ENCODE data around the gene MEF2B. TPM values are rescaled to one million over a fixed set of nuclear protein-coding genes. Genes with fewer than 3 reads are reported as not detected.
"Not testable (repeated sequence)": the region's sequence is repeated elsewhere in the genome, so short reads cannot be mapped to it uniquely, and the experiment has no call there.

MEF2B gene
- total RNA-seq, 1 donor from 2014 or later: not detected

GRCh38 chr19:19109601-19110000 is 60.5 kb downstream of the MEF2B start:
- DNase-seq (no peak), ATAC-seq (no peak)
- intact Hi-C loops (cut with micrococcal nuclease): loop anchor here (10.0 kb wide), 1 partner anchor 55 kb away; no protein-coding TSS in a partner anchor

- no peak for DNase-seq
- ATAC-seq: no peak
- intact Hi-C loops (cut with micrococcal nuclease): loop anchor here (10.0 kb wide), 1 partner anchor 53 kb away; no protein-coding TSS in a partner anchor
These were observed 62.4 kb downstream of the MEF2B start for GRCh38 chr19:19107654-19108053.

- not testable (repeated sequence) for ATAC-seq
- intact Hi-C loops (cut with micrococcal nuclease): loop anchor here (10.0 kb wide), 1 partner anchor 52 kb away; no protein-coding TSS in a partner anchor
These were observed 63.1 kb downstream of the MEF2B start for GRCh38 chr19:19106938-19107337.

DNA sequence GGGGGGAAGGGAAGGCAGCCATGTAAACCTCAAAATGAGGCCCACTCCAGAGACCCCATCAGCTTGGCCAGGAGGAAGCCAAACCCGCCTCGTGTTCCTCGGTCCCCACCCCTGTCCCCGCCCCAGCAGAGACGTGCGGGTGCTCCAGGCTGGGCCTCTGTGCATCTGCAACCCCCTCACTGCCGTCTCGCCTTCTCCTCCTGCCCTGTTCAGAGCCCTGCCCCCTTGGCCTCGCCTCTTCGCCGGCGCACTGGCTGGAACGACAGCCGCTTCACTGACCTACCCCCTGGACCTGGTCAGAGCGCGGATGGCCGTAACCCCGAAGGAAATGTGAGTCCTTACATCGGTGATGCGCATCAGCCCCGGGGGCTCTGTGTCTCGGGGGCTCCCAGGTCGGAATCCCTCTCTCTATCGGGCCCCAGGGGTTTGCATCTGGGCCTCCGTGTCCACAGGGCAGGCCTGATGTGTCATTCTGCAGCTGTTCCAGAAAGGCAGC is 64.0 kb downstream of the MEF2B start:
- intact Hi-C loops (cut with micrococcal nuclease): loop anchor here (10.0 kb wide), 1 partner anchor 51 kb away; no protein-coding TSS in a partner anchor
- DNase-seq (peak; percentile 54), ATAC-seq (peak; percentile 54)

More at GRCh38 chr19:19106938-19107337, 63.1 kb downstream of the MEF2B start:
- DNase-seq: not testable (repeated sequence)

DNA sequence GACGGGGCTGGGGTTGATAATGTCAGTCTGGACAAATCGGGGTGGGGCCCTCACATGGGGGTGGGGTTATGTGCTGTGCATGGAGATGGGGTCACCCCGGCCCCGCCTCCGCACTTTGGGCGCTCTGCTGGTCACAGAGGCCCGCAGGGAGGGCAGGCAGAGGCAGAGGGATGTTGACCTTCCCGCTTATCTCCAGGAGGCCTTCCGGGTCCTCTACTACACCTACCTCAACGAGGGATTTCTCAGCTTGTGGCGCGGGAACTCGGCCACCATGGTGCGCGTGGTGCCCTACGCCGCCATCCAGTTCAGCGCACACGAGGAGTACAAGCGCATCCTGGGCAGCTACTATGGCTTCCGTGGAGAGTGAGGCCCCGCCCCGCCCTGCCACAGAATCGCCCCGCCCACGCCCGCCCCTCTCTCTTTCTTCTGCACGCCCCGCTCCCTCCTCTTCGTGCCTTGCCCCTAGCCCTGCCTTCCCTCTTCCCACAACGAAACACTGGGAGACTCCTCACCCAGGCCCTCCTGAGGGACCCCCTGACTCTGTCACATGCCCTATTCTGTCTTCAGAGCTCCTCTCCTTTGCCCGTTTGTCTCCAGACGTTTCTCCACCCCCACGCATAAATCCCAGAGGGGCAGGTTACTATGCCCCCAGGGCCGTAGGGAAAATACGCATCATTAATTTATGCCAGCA is 64.6 kb downstream of the MEF2B start:
- DNase-seq (peak; percentile 78), ATAC-seq (peak; percentile 82)
- intact Hi-C loops (cut with micrococcal nuclease): loop anchor here (10.0 kb wide), 1 partner anchor 51 kb away; no protein-coding TSS in a partner anchor

DNA sequence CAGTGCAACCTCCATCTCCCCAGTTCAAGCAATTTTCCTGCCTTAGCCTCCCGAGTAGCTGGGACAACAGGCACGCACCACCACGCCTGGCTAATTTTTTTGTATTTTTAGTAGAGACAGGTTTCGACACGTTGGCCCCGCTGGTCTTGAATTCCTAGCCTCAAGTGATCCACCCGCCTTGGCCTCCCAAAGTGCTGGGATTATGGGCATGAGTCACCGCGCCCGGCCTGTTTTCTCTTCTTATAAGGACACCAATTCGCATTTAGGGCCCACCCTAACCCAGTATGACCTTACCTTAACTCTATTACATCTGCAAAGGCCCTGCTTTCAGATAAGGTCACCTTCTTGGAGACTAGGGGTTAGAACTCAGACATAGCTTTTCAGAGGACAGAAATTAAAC is 66.9 kb downstream of the MEF2B start:
- no peak for DNase-seq
- no peak for ATAC-seq
- intact Hi-C loops (cut with micrococcal nuclease): loop anchor here (10.0 kb wide), 1 partner anchor 48 kb away; no protein-coding TSS in a partner anchor

GRCh38 chr19:19102566-19102965 is 67.5 kb downstream of the MEF2B start:
- intact Hi-C loops (cut with micrococcal nuclease): loop anchor here (10.0 kb wide), 1 partner anchor 48 kb away; no protein-coding TSS in a partner anchor
- not testable (repeated sequence) for ATAC-seq, DNase-seq

DNA sequence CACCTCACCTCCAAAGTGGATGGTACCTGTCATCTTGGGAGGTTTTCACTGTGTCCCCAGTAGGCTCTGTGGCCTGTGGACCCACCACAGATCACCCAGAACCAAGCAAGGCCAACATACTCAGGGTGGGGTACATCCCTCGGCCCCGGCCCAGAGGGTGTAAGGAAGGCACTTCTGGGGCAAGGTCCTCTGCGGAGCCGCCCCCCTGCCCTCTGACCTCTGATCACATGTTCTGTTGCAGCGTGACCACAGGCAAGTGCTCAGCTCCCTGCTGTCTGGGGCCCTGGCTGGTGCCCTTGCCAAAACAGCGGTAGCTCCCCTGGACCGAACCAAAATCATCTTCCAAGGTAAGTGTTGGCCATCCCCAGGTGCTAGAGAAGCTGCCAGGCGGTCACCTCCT is 68.5 kb downstream of the MEF2B start:
- DNase-seq: no peak
- ATAC-seq: no peak
- intact Hi-C loops (cut with micrococcal nuclease): loop anchor here (10.0 kb wide), 1 partner anchor 47 kb away; no protein-coding TSS in a partner anchor

- ATAC-seq: peak; percentile 76
- DNase-seq: peak; percentile 51
- intact Hi-C loops (cut with micrococcal nuclease): no loop called here
These were observed 71.1 kb downstream of the MEF2B start for GRCh38 chr19:19098703-19099632.

GRCh38 chr19:19098084-19098702 is 71.9 kb downstream of the MEF2B start:
- intact Hi-C loops (cut with micrococcal nuclease): no loop called here
- ATAC-seq: no peak
- no peak for DNase-seq

GRCh38 chr19:19096641-19097627 is 73.1 kb downstream of the MEF2B start:
- ATAC-seq (no peak), DNase-seq (no peak)
- intact Hi-C loops (cut with micrococcal nuclease): no loop called here

- no peak for DNase-seq
- intact Hi-C loops (cut with micrococcal nuclease): no loop called here
- no peak for ATAC-seq
These were observed 74.4 kb downstream of the MEF2B start for GRCh38 chr19:19095691-19096090.

Other genes with a start within 250 kb of the MEF2B start
- 10.4 TPM for gene HOMER3, start 229.0 kb downstream of the MEF2B start, total RNA-seq
- gene SUGP2, start 136.7 kb downstream of the MEF2B start, total RNA-seq: 71.9 TPM
- gene ARMC6, start 136.7 kb downstream of the MEF2B start, total RNA-seq: 12.2 TPM
- 29.5 TPM for gene SLC25A42, start 106.3 kb downstream of the MEF2B start, total RNA-seq
- 24.7 TPM for gene TMEM161A, start 31.8 kb downstream of the MEF2B start, total RNA-seq
- gene BORCS8, start 21.9 kb upstream of the MEF2B start, total RNA-seq: 16.4 TPM
- gene RFXANK, start 22.0 kb upstream of the MEF2B start, total RNA-seq: 38.4 TPM
- 5.5 TPM for gene NR2C2AP, start 33.2 kb upstream of the MEF2B start, total RNA-seq
- not detected for gene NCAN, start 41.7 kb upstream of the MEF2B start, total RNA-seq
- gene TM6SF2, start 103.0 kb upstream of the MEF2B start, total RNA-seq: 0.30 TPM
- 46.0 TPM for gene SUGP1, start 150.2 kb upstream of the MEF2B start, total RNA-seq
- 31.4 TPM for gene MAU2, start 150.6 kb upstream of the MEF2B start, total RNA-seq
- 29.7 TPM for gene GATAD2A, start 235.4 kb upstream of the MEF2B start, total RNA-seq